Naive thymus-derived CD4-positive, alpha-beta T cell (primary cell): ENCODE data around the gene EDN2. TPM values are rescaled to one million over a fixed set of nuclear protein-coding genes. Genes with fewer than 3 reads are reported as not detected.

Experiments used
- ATAC-seq: fragments of 150-1000 bp; cut with Tn5 transposase; 2 replicates; pipeline ENCODE4 v1.10.0; 2021; ENCODE audit warnings: mild to moderate bottlenecking, moderate library complexity
- CTCF ChIA-PET: fragments of 350-600 bp; sonication (Branson Sonifier 250); formaldehyde crosslinking; loops from one replicate; lab custom pipeline; 2021; ENCODE audit warnings: antibody characterized with exemption; lab: Charles Lee
- POLR2A ChIA-PET: fragments of 350-600 bp; sonication (Branson Sonifier 250); formaldehyde crosslinking; loops from one replicate; lab custom pipeline; 2021; ENCODE audit warnings: antibody characterized with exemption, inconsistent platforms; lab: Charles Lee
- DNase-seq, 9 donors: peaks; one replicate each; pipeline versions ENCODE4 v3.0.0 to v3.0.0-alpha.2; 2020 to 2022; ENCODE audit warnings: mixed read lengths in 1 of 9
- H3K27ac ChIP-seq: one replicate; pipeline ENCODE4 v1.7.0; 2013; ENCODE audit warnings: mild to moderate bottlenecking, low read depth, low read length, moderate library complexity
- H3K27me3 ChIP-seq, 2 donors: one replicate each; pipeline ENCODE4 v1.7.0; 2013; ENCODE audit warnings: low read length in 2 of 2, mild to moderate bottlenecking in 2 of 2, moderate library complexity in 2 of 2; ENCODE audit not compliant: control insufficient read depth in 2 of 2, insufficient read depth in 2 of 2
- H3K36me3 ChIP-seq, 3 experiments: 1 replicate in 2 of 3; 2 replicates in 1 of 3; pipeline ENCODE4 v1.7.0; 2013; ENCODE audit warnings: low read length in 3 of 3, mild to moderate bottlenecking in 3 of 3, moderate library complexity in 1 of 3; ENCODE audit not compliant: insufficient read depth in 3 of 3, control insufficient read depth in 2 of 3
- H3K4me1 ChIP-seq, 2 donors: one replicate each; pipeline ENCODE4 v1.7.0; 2013; ENCODE audit warnings: low read length in 2 of 2, mild to moderate bottlenecking in 2 of 2, moderate library complexity in 1 of 2; ENCODE audit not compliant: control insufficient read depth in 2 of 2, insufficient read depth in 2 of 2
- H3K4me3 ChIP-seq: 2 replicates; pipeline ENCODE4 v1.7.0; 2013; ENCODE audit warnings: mild to moderate bottlenecking, low read length
- H3K9me3 ChIP-seq, 3 experiments: 1 replicate in 2 of 3; 2 replicates in 1 of 3; pipeline ENCODE4 v1.7.0; 2013; ENCODE audit warnings: low read length in 3 of 3; ENCODE audit not compliant: control insufficient read depth in 2 of 3
- H3K27ac Mint-ChIP-seq, 9 donors: one replicate each; pipeline ENCODE4 v1.8.0; 2020 to 2022; ENCODE audit warnings: mixed read lengths in 9 of 9, mild to moderate bottlenecking in 8 of 9, moderate library complexity in 5 of 9, inconsistent platforms in 2 of 9
- H3K27me3 Mint-ChIP-seq, 5 donors: one replicate each; pipeline ENCODE4 v1.8.0; 2021 to 2022; ENCODE audit warnings: mixed read lengths in 5 of 5, mild to moderate bottlenecking in 1 of 5
- H3K36me3 Mint-ChIP-seq, 5 donors: one replicate each; pipeline ENCODE4 v1.8.0; 2020 to 2022; ENCODE audit warnings: mixed read lengths in 5 of 5, mild to moderate bottlenecking in 3 of 5, inconsistent platforms in 1 of 5
- H3K4me1 Mint-ChIP-seq, 7 donors: one replicate each; pipeline ENCODE4 v1.8.0; 2020 to 2022; ENCODE audit warnings: mixed read lengths in 7 of 7, mild to moderate bottlenecking in 3 of 7, inconsistent platforms in 1 of 7
- H3K4me3 Mint-ChIP-seq, 10 donors: one replicate each; pipeline ENCODE4 v1.8.0; 2020 to 2022; ENCODE audit warnings: mild to moderate bottlenecking in 10 of 10, mixed read lengths in 10 of 10, moderate library complexity in 6 of 10, inconsistent platforms in 2 of 10
- H3K9me3 Mint-ChIP-seq, 11 donors: one replicate each; pipeline ENCODE4 v1.8.0; 2020 to 2022; ENCODE audit warnings: mixed read lengths in 11 of 11, mild to moderate bottlenecking in 4 of 11, inconsistent platforms in 1 of 11, moderate library complexity in 1 of 11
- intact Hi-C, 2 donors: fragments of 100-400 bp; cut with micrococcal nuclease; formaldehyde crosslinking; loops; one replicate each; pipeline ENCODE4 v1.15.1; 2023
- polyA plus RNA-seq, 2 donors: library from polyadenylated mRNA; unstranded; fragments of 300-500 nt; fragmentation: Illumina TruSeq; gene quantifications; one replicate each; pipeline ENCODE4 v1.2.3, GENCODE V29; 2021
- total RNA-seq, 6 experiments: library from RNA in 5 of 6; stranded (reverse) in 5 of 6; gene quantifications; 1 replicate in 5 of 6; 2 replicates in 1 of 6; pipeline ENCODE4 v1.2.3 and lab custom pipeline; 2021 to 2026

Gene EDN2
- total and polyA plus RNA-seq, 7 experiments from 2014 or later = not detected

GRCh38 chr1:41480204-41481108 lies 4.0 kb downstream of the EDN2 start:
- Mint-ChIP-seq H3K9me3 (no peaks in the 10 kb centered on the region), H3K27ac (no peak overlapping the region), H3K4me1 (peaks cover 0 to 5% (median 0%) of the 10 kb centered on the region in 7 donors), H3K4me3 (no peak overlapping the region), H3K27me3 (peaks cover 0 to 5% (median 3%) of the 10 kb centered on the region in 5 donors), H3K36me3 (no peaks in the 10 kb centered on the region)
- Histone ChIP-seq H3K9me3 (no peaks in the 10 kb centered on the region), H3K4me3 (no peak overlapping the region), H3K27ac (no peak overlapping the region), H3K36me3 (no peaks in the 10 kb centered on the region), H3K4me1 (no peaks in the 10 kb centered on the region), H3K27me3 (no peaks in the 10 kb centered on the region)
- ATAC-seq (no peak), DNase-seq (no peak)
- intact Hi-C loops = no loop called here
- ChIA-PET CTCF (no interaction called here), POLR2A (no interaction called here)

- intact Hi-C loops = no loop called here
- ChIA-PET CTCF (no interaction called here), POLR2A (no interaction called here)
- ATAC-seq = no peak
- Histone ChIP-seq H3K27ac (no peak overlapping the region), H3K4me1 (no peaks in the 10 kb centered on the region), H3K27me3 (no peaks in the 10 kb centered on the region), H3K36me3 (no peaks in the 10 kb centered on the region), H3K9me3 (no peaks in the 10 kb centered on the region), H3K4me3 (no peak overlapping the region)
- Mint-ChIP-seq H3K36me3 (no peaks in the 10 kb centered on the region), H3K9me3 (no peaks in the 10 kb centered on the region), H3K27ac (no peak overlapping the region), H3K4me1 (peaks cover 0 to 5% (median 0%) of the 10 kb centered on the region in 7 donors), H3K27me3 (peaks cover 0 to 5% (median 3%) of the 10 kb centered on the region in 5 donors), H3K4me3 (no peak overlapping the region)
- no peak for DNase-seq
Measured at GRCh38 chr1:41479808-41480160, 4.7 kb downstream of the EDN2 start.

- no peak overlapping the region for H3K27ac ChIP-seq
- intact Hi-C loops = no loop called here
- H3K36me3 Mint-ChIP-seq = no peaks in the 10 kb centered on the region
- no peaks in the 10 kb centered on the region for H3K27me3 ChIP-seq
- no peaks in the 10 kb centered on the region for H3K9me3 ChIP-seq
- CTCF ChIA-PET = no interaction called here
- ATAC-seq = no peak
- peaks cover 0 to 5% (median 3%) of the 10 kb centered on the region in 5 donors for H3K27me3 Mint-ChIP-seq
- POLR2A ChIA-PET = no interaction called here
- H3K9me3 Mint-ChIP-seq = no peaks in the 10 kb centered on the region
- no peak overlapping the region for H3K27ac Mint-ChIP-seq
- H3K4me3 Mint-ChIP-seq = no peak overlapping the region
- H3K4me3 ChIP-seq = no peak overlapping the region
- DNase-seq = no peak
- H3K4me1 ChIP-seq = no peaks in the 10 kb centered on the region
- H3K4me1 Mint-ChIP-seq = peaks cover 0 to 5% (median 0%) of the 10 kb centered on the region in 7 donors
- H3K36me3 ChIP-seq = no peaks in the 10 kb centered on the region
Measured at GRCh38 chr1:41479000-41479807, 5.3 kb downstream of the EDN2 start.

- Histone ChIP-seq H3K36me3 (no peaks in the 10 kb centered on the region), H3K27ac (no peak overlapping the region), H3K4me3 (no peak overlapping the region), H3K27me3 (no peaks in the 10 kb centered on the region), H3K4me1 (no peaks in the 10 kb centered on the region), H3K9me3 (no peaks in the 10 kb centered on the region)
- intact Hi-C loops = no loop called here
- peaks cover 0 to 3% (median 0%) of the 10 kb centered on the region in 7 donors for H3K4me1 Mint-ChIP-seq
- DNase-seq = no peak
- CTCF ChIA-PET = no interaction called here
- peaks cover 0 to 3% (median 0%) of the 10 kb centered on the region in 5 donors for H3K27me3 Mint-ChIP-seq
- H3K36me3 Mint-ChIP-seq = no peaks in the 10 kb centered on the region
- H3K9me3 Mint-ChIP-seq = no peaks in the 10 kb centered on the region
- ATAC-seq = no peak
- POLR2A ChIA-PET = no interaction called here
- H3K4me3 Mint-ChIP-seq = no peak overlapping the region
- H3K27ac Mint-ChIP-seq = no peak overlapping the region
Measured at GRCh38 chr1:41478118-41478748, 6.2 kb downstream of the EDN2 start.

GRCh38 chr1:41476807-41477361 lies 7.6 kb downstream of the EDN2 start:
- CTCF ChIA-PET = interaction anchor here (1.4 kb wide), 1 partner anchor 59 kb away, joined by 3 read pairs; no protein-coding TSS in a partner anchor
- peaks cover 0 to 5% (median 0%) of the 10 kb centered on the region in 5 donors for H3K27me3 Mint-ChIP-seq
- H3K4me3 ChIP-seq = no peak overlapping the region
- no peaks in the 10 kb centered on the region for H3K4me1 Mint-ChIP-seq
- ATAC-seq (no peak), DNase-seq (no peak)
- no peaks in the 10 kb centered on the region for H3K36me3 ChIP-seq
- intact Hi-C loops = no loop called here
- H3K4me3 Mint-ChIP-seq = no peak overlapping the region
- no peak overlapping the region for H3K27ac ChIP-seq
- H3K27me3 ChIP-seq = no peaks in the 10 kb centered on the region
- POLR2A ChIA-PET = no interaction called here
- H3K9me3 Mint-ChIP-seq = no peaks in the 10 kb centered on the region
- no peaks in the 10 kb centered on the region for H3K36me3 Mint-ChIP-seq
- H3K9me3 ChIP-seq = no peaks in the 10 kb centered on the region
- H3K27ac Mint-ChIP-seq = no peak overlapping the region
- H3K4me1 ChIP-seq = no peaks in the 10 kb centered on the region

GRCh38 chr1:41475859-41476567 lies 8.5 kb downstream of the EDN2 start:
- no peaks in the 10 kb centered on the region for H3K36me3 ChIP-seq
- H3K27me3 Mint-ChIP-seq = peaks cover 0 to 5% (median 0%) of the 10 kb centered on the region in 5 donors
- no peaks in the 10 kb centered on the region for H3K36me3 Mint-ChIP-seq
- no peaks in the 10 kb centered on the region for H3K4me1 Mint-ChIP-seq
- H3K27me3 ChIP-seq = no peaks in the 10 kb centered on the region
- H3K4me1 ChIP-seq = no peaks in the 10 kb centered on the region
- no peak overlapping the region for H3K4me3 ChIP-seq
- POLR2A ChIA-PET = no interaction called here
- H3K9me3 Mint-ChIP-seq = no peaks in the 10 kb centered on the region
- H3K27ac Mint-ChIP-seq = no peak overlapping the region
- DNase-seq (no peak), ATAC-seq (no peak)
- no peak overlapping the region for H3K27ac ChIP-seq
- CTCF ChIA-PET = interaction anchor here (1.4 kb wide), 1 partner anchor 59 kb away, joined by 3 read pairs; no protein-coding TSS in a partner anchor
- intact Hi-C loops = no loop called here
- no peaks in the 10 kb centered on the region for H3K9me3 ChIP-seq
- H3K4me3 Mint-ChIP-seq = no peak overlapping the region
